GM06990 (cell line): ENCODE results near the gene HCN1.

Experiments
- DNase-seq: peaks from one replicate; pipeline ENCODE4 v3.0.0-alpha.2; 2011; ENCODE audit not compliant: insufficient read length; ENCODE audit errors: extremely low read depth
- H3K27me3 ChIP-seq: replicated peaks from 2 replicates; pipeline ENCODE4 v1.6.0; 2011; ENCODE audit warnings: low read length; ENCODE audit not compliant: control insufficient read depth, insufficient read depth
- H3K36me3 ChIP-seq: 2 replicates; pipeline ENCODE4 v1.5.1; 2011; ENCODE audit warnings: low read length; ENCODE audit not compliant: control insufficient read depth, insufficient read depth
- H3K4me3 ChIP-seq: replicated peaks from 2 replicates; pipeline ENCODE4 v1.5.1; 2011; ENCODE audit warnings: low read depth, mild to moderate bottlenecking, control low read depth, low read length
- CTCF ChIP-seq: IDR thresholded peaks from 2 replicates; pipeline ENCODE4 v1.5.1; 2011; ENCODE audit warnings: low read length, control low read depth, mild to moderate bottlenecking, inconsistent platforms; ENCODE audit not compliant: insufficient read depth, poor library complexity, severe bottlenecking

HCN1 gene

GRCh38 chr5:45274241-45274640, 421.9 kb downstream of the HCN1 start:
- Histone ChIP-seq H3K36me3 (no peaks in the 10 kb centered on the region), H3K27me3 (no peaks in the 10 kb centered on the region), H3K4me3 (no peak overlapping the region)
- no peak for DNase-seq
- TF ChIP-seq CTCF: no peak

GRCh38 chr5:45271626-45272025, 424.6 kb downstream of the HCN1 start:
- H3K27me3 ChIP-seq: no peaks in the 10 kb centered on the region
- no peak overlapping the region for H3K4me3 ChIP-seq
- H3K36me3 ChIP-seq: no peaks in the 10 kb centered on the region
- DNase-seq: no peak
- no peak for TF ChIP-seq CTCF

GRCh38 chr5:45264447-45264846, 431.7 kb downstream of the HCN1 start:
- no peak for TF ChIP-seq CTCF
- no peaks in the 10 kb centered on the region for H3K36me3 ChIP-seq
- DNase-seq: no peak

GRCh38 chr5:45262061-45262590, 434.1 kb downstream of the HCN1 start:
- Histone ChIP-seq H3K4me3 (no peak overlapping the region), H3K36me3 (no peaks in the 10 kb centered on the region), H3K27me3 (no peaks in the 10 kb centered on the region)
- TF ChIP-seq CTCF: no peak
- no peak for DNase-seq

More at GRCh38 chr5:45264447-45264846, 431.7 kb downstream of the HCN1 start:
- H3K27me3 ChIP-seq: no peaks in the 10 kb centered on the region
- no peak overlapping the region for H3K4me3 ChIP-seq

- no peaks in the 10 kb centered on the region for H3K36me3 ChIP-seq
- no peak for DNase-seq
- TF ChIP-seq CTCF: no peak
- H3K4me3 ChIP-seq: no peak overlapping the region
- no peaks in the 10 kb centered on the region for H3K27me3 ChIP-seq
These were observed 435.1 kb downstream of the HCN1 start for GRCh38 chr5:45261125-45261524.

GRCh38 chr5:45260292-45260691, 435.9 kb downstream of the HCN1 start:
- no peaks in the 10 kb centered on the region for H3K27me3 ChIP-seq
- TF ChIP-seq CTCF: no peak
- no peaks in the 10 kb centered on the region for H3K36me3 ChIP-seq
- DNase-seq: no peak
- no peak overlapping the region for H3K4me3 ChIP-seq
